H1 (cell line): ENCODE measurements around the gene TBX21. TPM values are rescaled to one million over a fixed set of nuclear protein-coding genes. Genes with fewer than 3 reads are reported as not detected.

Experiments used
- CTCF ChIA-PET: fragments of 300-600 bp; sonication (Branson Sonifier 250); formaldehyde crosslinking; loops from one replicate; lab custom pipeline; 2021; ENCODE audit not compliant: partially characterized antibody; lab: Charles Lee
- POLR2A ChIA-PET: fragments of 300-600 bp; sonication (Branson Sonifier 250); formaldehyde crosslinking; loops from one replicate; lab custom pipeline; 2021; ENCODE audit warnings: inconsistent platforms; ENCODE audit not compliant: partially characterized antibody; lab: Charles Lee
- DNase-seq, 2 experiments: peaks; one replicate each; pipeline versions ENCODE4 v3.0.0 to v3.0.0-alpha.2; 2010 to 2022; ENCODE audit warnings: low spot score in 2 of 2, low read depth in 1 of 2, mixed read lengths in 1 of 2
- FAIRE-seq: peaks from 2 replicates; lab custom pipeline; 2011; peaks lifted over from hg19 to GRCh38; lab: Jason Lieb, UNC
- H2AFZ ChIP-seq: 2 replicates; pipeline ENCODE4 v1.8.1; 2012; ENCODE audit warnings: low read length, inconsistent platforms
- H2AK5ac ChIP-seq: 2 replicates; pipeline ENCODE4 v1.6.1; 2013; ENCODE audit warnings: low read depth, low read length
- H2BK120ac ChIP-seq: replicated peaks from 2 replicates; pipeline ENCODE3; 2013; ENCODE audit warnings: low read depth, low read length, inconsistent platforms
- H2BK12ac ChIP-seq: 2 replicates; pipeline ENCODE4 v1.6.1; 2013; ENCODE audit warnings: low read depth, low read length
- H2BK15ac ChIP-seq: 2 replicates; pipeline ENCODE4 v1.6.1; 2013; ENCODE audit warnings: low read length
- H2BK20ac ChIP-seq: 2 replicates; pipeline ENCODE4 v1.6.1; 2013; ENCODE audit warnings: low read length
- H2BK5ac ChIP-seq: 2 replicates; pipeline ENCODE4 v1.6.1; 2013; ENCODE audit warnings: low read depth, low read length
- H3K14ac ChIP-seq: 2 replicates; pipeline ENCODE4 v1.6.1; 2013; ENCODE audit warnings: inconsistent platforms; ENCODE audit not compliant: insufficient read length
- H3K18ac ChIP-seq: 2 replicates; pipeline ENCODE4 v1.6.1; 2013; ENCODE audit warnings: low read length; ENCODE audit errors: extremely low read depth
- H3K23ac ChIP-seq: 2 replicates; pipeline ENCODE4 v1.6.1; 2013; ENCODE audit warnings: inconsistent platforms; ENCODE audit not compliant: insufficient read length
- H3K23me2 ChIP-seq: 2 replicates; pipeline ENCODE4 v1.6.1; 2013; ENCODE audit warnings: low read depth, low read length
- H3K27ac ChIP-seq: 2 replicates; pipeline ENCODE4 v1.6.1; 2011; ENCODE audit warnings: low read depth, low read length, inconsistent platforms
- H3K27me3 ChIP-seq, 4 experiments: replicated peaks in 1 of 4; 1 replicate in 1 of 4; 2 replicates in 3 of 4; pipeline versions ENCODE4 v1.6.1 to v1.8.1; 2011 to 2013; ENCODE audit warnings: low read length in 3 of 4, mild to moderate bottlenecking in 3 of 4, inconsistent platforms in 2 of 4, mixed read lengths in 2 of 4, moderate library complexity in 1 of 4; ENCODE audit not compliant: control insufficient read depth in 3 of 4, insufficient read depth in 3 of 4; ENCODE audit errors: extremely low read depth in 1 of 4
- H3K36me3 ChIP-seq, 4 experiments: 2 replicates each; pipeline versions ENCODE4 v1.6.1 to v1.8.1; 2011 to 2013; ENCODE audit warnings: mild to moderate bottlenecking in 4 of 4, low read length in 3 of 4, moderate library complexity in 2 of 4, control low read depth in 1 of 4, inconsistent platforms in 1 of 4; ENCODE audit not compliant: insufficient read depth in 4 of 4, control insufficient read depth in 2 of 4
- H3K4ac ChIP-seq: replicated peaks from 2 replicates; pipeline ENCODE3; 2013; ENCODE audit warnings: low read length, low read depth, mixed read lengths, inconsistent platforms; ENCODE audit not compliant: insufficient read length
- H3K4me1 ChIP-seq, 4 experiments: replicated peaks in 1 of 4; 1 replicate in 1 of 4; 2 replicates in 3 of 4; pipeline versions ENCODE4 v1.6.1 to v1.8.1; 2011 to 2013; ENCODE audit warnings: low read length in 3 of 4, inconsistent platforms in 2 of 4, mixed read lengths in 1 of 4; ENCODE audit not compliant: insufficient read depth in 4 of 4, control insufficient read depth in 3 of 4
- H3K4me2 ChIP-seq, 2 experiments: 2 replicates each; pipeline versions ENCODE4 v1.6.1 to v1.8.1; 2011 to 2013; ENCODE audit warnings: low read depth in 2 of 2, low read length in 2 of 2, control low read depth in 1 of 2, inconsistent platforms in 1 of 2, mild to moderate bottlenecking in 1 of 2; ENCODE audit not compliant: insufficient read depth in 1 of 2
- H3K4me3 ChIP-seq, 4 experiments: fragments of 200-600, 300-600 bp in 1 of 4; sonication (generic), shearing (Covaris generic), sonication (Bioruptor Twin) in 1 of 4; 2 replicates each; pipeline versions ENCODE4 v1.5.1 to v1.8.1; 2011 to 2016; ENCODE audit warnings: low read length in 4 of 4, low read depth in 3 of 4, control low read depth in 2 of 4, inconsistent platforms in 2 of 4, mild to moderate bottlenecking in 2 of 4, mixed read lengths in 1 of 4, moderate library complexity in 1 of 4; ENCODE audit not compliant: insufficient read depth in 2 of 4; ENCODE audit errors: extremely low read depth in 1 of 4
- H3K56ac ChIP-seq: replicated peaks from 2 replicates; pipeline ENCODE3; 2013; ENCODE audit warnings: low read depth, mild to moderate bottlenecking, mixed read lengths, low read length, inconsistent platforms; ENCODE audit not compliant: insufficient read length
- H3K79me1 ChIP-seq: 2 replicates; pipeline ENCODE4 v1.6.1; 2013; ENCODE audit warnings: low read depth, low read length, control low read depth
- H3K79me2 ChIP-seq, 2 experiments: 2 replicates each; pipeline versions ENCODE4 v1.6.1 to v1.8.1; 2012 to 2013; ENCODE audit warnings: low read length in 2 of 2, mild to moderate bottlenecking in 2 of 2, inconsistent platforms in 1 of 2; ENCODE audit not compliant: insufficient read depth in 2 of 2, control insufficient read depth in 1 of 2
- H3K9ac ChIP-seq, 4 experiments: replicated peaks in 1 of 4; 1 replicate in 1 of 4; 2 replicates in 3 of 4; pipeline versions ENCODE4 v1.6.1 to v1.8.1; 2011 to 2013; ENCODE audit warnings: low read depth in 3 of 4, low read length in 3 of 4, control low read depth in 2 of 4, mild to moderate bottlenecking in 2 of 4, moderate library complexity in 2 of 4, inconsistent platforms in 1 of 4; ENCODE audit errors: extremely low read depth in 1 of 4
- H3K9me3 ChIP-seq, 2 experiments: 2 replicates each; pipeline versions ENCODE4 v1.6.1 to v1.8.1; 2012 to 2013; ENCODE audit warnings: mild to moderate bottlenecking in 2 of 2, moderate library complexity in 2 of 2, control low read depth in 1 of 2, inconsistent platforms in 1 of 2, low read depth in 1 of 2, low read length in 1 of 2, mixed read lengths in 1 of 2; ENCODE audit not compliant: insufficient read depth in 2 of 2
- H4K20me1 ChIP-seq, 2 experiments: replicated peaks in 1 of 2; 2 replicates each; pipeline versions ENCODE3 to v1.8.1; 2011 to 2013; ENCODE audit warnings: inconsistent platforms in 2 of 2, low read length in 2 of 2, mild to moderate bottlenecking in 1 of 2; ENCODE audit not compliant: insufficient read depth in 2 of 2, control insufficient read depth in 1 of 2
- H4K5ac ChIP-seq: 2 replicates; pipeline ENCODE4 v1.6.1; 2013; ENCODE audit warnings: low read length, low read depth, mixed read lengths, inconsistent platforms; ENCODE audit not compliant: insufficient read length
- H4K8ac ChIP-seq: 2 replicates; pipeline ENCODE4 v1.8.0; 2013; ENCODE audit warnings: mild to moderate bottlenecking, moderate library complexity, low read length, inconsistent platforms; ENCODE audit not compliant: insufficient read depth; ENCODE audit errors: extremely low read depth
- H4K91ac ChIP-seq: replicated peaks from 2 replicates; pipeline ENCODE3; 2013; ENCODE audit warnings: low read length, mixed read lengths, inconsistent platforms; ENCODE audit not compliant: insufficient read length
- WGBS, 2 experiments: shearing (Covaris generic) in 1 of 2; methylation state at CpG; one replicate each; pipeline versions ENCODE4 v1.1.6 to v1.1.7; 2013 to 2015; ENCODE audit warnings: low lambda C conversion rate in 2 of 2, mixed read lengths in 2 of 2, inconsistent platforms in 1 of 2, low coverage in 1 of 2, missing lambda C conversion rate in 1 of 2; ENCODE audit not compliant: insufficient replicate concordance in 2 of 2, insufficient coverage in 1 of 2, insufficient read length in 1 of 2; ENCODE audit errors: extremely low coverage in 1 of 2, missing lambda C conversion rate in 1 of 2; 5-methylcytosine and 5-hydroxymethylcytosine counted together
- polyA plus RNA-seq, 7 experiments: library from polyadenylated mRNA; depleted of rRNA in 3 of 7; stranded (reverse) in 5 of 7; unstranded in 2 of 7; fragments of >200 nt in 5 of 7; fragments of 200-250 nt in 2 of 7; gene quantifications; 1 replicate in 5 of 7; 2 replicates in 1 of 7; 4 replicates in 1 of 7; pipeline versions ENCODE4 v1.2.1 to v1.2.3, GENCODE V29; 2011 to 2013; ENCODE audit warnings: missing spikeins in 2 of 7, mixed read lengths in 2 of 7
- total RNA-seq: library from RNA; stranded (reverse); fragmentation: NEBNext Ultra II Directional; extraction: Animal tissue kit (Norgen Biotek cat#: 25700); gene quantifications from 2 replicates; pipeline ENCODE4 v1.2.1, GENCODE V29; 2021

The TBX21 gene
- total and polyA plus RNA-seq, 2 of the 8 experiments (the other 6 are each of a cell fraction or from before 2014, with no cell fraction given): not detected

DNA sequence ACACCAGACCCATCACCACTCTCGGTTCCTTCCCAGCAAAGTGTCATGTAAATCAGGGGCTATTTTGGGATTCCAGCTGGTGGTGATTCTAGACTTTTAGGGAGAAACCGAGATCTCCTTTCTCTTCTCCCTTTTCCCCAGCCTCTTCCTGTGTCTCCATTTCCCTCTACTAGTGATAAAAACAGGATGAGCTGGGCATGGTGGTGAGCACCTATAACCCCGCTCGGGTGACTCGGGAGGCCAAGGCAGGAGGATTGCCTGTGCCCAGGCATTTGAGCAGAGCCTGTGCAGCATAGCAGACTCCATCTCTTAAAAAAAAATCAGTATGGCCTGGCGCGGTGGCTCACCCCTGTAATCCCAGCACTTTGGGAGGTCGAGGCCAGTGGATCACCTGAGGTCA lies 6.1 kb downstream of the TBX21 start:
- H4K20me1 ChIP-seq: peaks cover 0 to 4% of the 10 kb centered on the region in 2 experiments
- H2AK5ac ChIP-seq: no peak overlapping the region
- H2BK120ac ChIP-seq: no peak overlapping the region
- ChIA-PET POLR2A (interaction anchor here (0.7 to 1.3 kb wide), 3 partner anchors 11 to 74 kb away, joined by 3 to 4 read pairs (median 3); no protein-coding TSS in a partner anchor), CTCF (interaction anchor here (0.7 to 24.7 kb wide), 6 partner anchors 14 to 146 kb away, joined by 3 to 441 read pairs (median 6); partner anchors contain the start of gene TBKBP1)
- H3K9ac ChIP-seq: no peak overlapping the region
- H3K56ac ChIP-seq: no peak overlapping the region
- WGBS, 2 experiments: 89% methylated on average over 8 of the region's 8 CpGs; no CpG with 5 or more reads in 1 of the 2 experiments
- H3K4ac ChIP-seq: no peak overlapping the region
- H3K23me2 ChIP-seq: no peaks in the 10 kb centered on the region
- H2AFZ ChIP-seq: no peak overlapping the region
- no peak overlapping the region for H3K27ac ChIP-seq
- H2BK12ac ChIP-seq: no peak overlapping the region
- H3K27me3 ChIP-seq: peaks cover 8 to 24% (median 20%) of the 10 kb centered on the region in 4 experiments; a peak in 6 of 7 replicates
- no peak overlapping the region for H4K8ac ChIP-seq
- H2BK5ac ChIP-seq: no peak overlapping the region
- H3K23ac ChIP-seq: no peak overlapping the region
- no peaks in the 10 kb centered on the region for H3K79me1 ChIP-seq
- no peak overlapping the region for H4K5ac ChIP-seq
- no peak overlapping the region for H2BK20ac ChIP-seq
- no peak overlapping the region for H3K4me3 ChIP-seq
- H3K79me2 ChIP-seq: no peaks in the 10 kb centered on the region
- FAIRE-seq (no peak), DNase-seq (no peak)
- H3K4me1 ChIP-seq: peaks cover 0 to 6% (median 2%) of the 10 kb centered on the region in 4 experiments; a peak in 2 of 7 replicates
- no peaks in the 10 kb centered on the region for H3K36me3 ChIP-seq
- no peak overlapping the region for H4K91ac ChIP-seq
- no peak overlapping the region for H3K14ac ChIP-seq
- H3K9me3 ChIP-seq: no peaks in the 10 kb centered on the region
- H3K4me2 ChIP-seq: no peak overlapping the region
- H2BK15ac ChIP-seq: no peak overlapping the region
- no peak overlapping the region for H3K18ac ChIP-seq
